Upper lobe of left lung (tissue), 6 donors: ENCODE data around the gene SLC2A4RG. TPM values are rescaled to one million over a fixed set of nuclear protein-coding genes. Genes with fewer than 3 reads are reported as not detected.

ENCODE experiments used
- ATAC-seq, 2 donors: fragments of 200-7000 bp; cut with Tn5 transposase; one replicate each; pipeline ENCODE4 v1.9.1; 2022; ENCODE audit warnings: mild to moderate bottlenecking in 2 of 2, moderate library complexity in 2 of 2; ENCODE audit not compliant: low FRiP score in 2 of 2
- DNase-seq, 2 donors: peaks; one replicate each; pipeline ENCODE4 v3.0.0-alpha.2; 2019 to 2020
- H3K27ac ChIP-seq, 4 donors: fragments of 200-600 bp; sonication (generic); one replicate each; pipeline ENCODE4 v1.5.1; 2016 to 2019
- H3K27me3 ChIP-seq, 4 donors: fragments of 200-600 bp; sonication (generic); one replicate each; pipeline ENCODE4 v1.5.1; 2017 to 2019
- H3K36me3 ChIP-seq, 4 donors: fragments of 200-600 bp; sonication (generic); one replicate each; pipeline ENCODE4 v1.5.1; 2016 to 2019
- H3K4me1 ChIP-seq, 4 donors: fragments of 200-600 bp; sonication (generic); one replicate each; pipeline ENCODE4 v1.5.1; 2018 to 2019
- H3K4me3 ChIP-seq, 4 donors: fragments of 200-600 bp; sonication (generic); one replicate each; pipeline ENCODE4 v1.5.1; 2017 to 2019; ENCODE audit warnings: mild to moderate bottlenecking in 2 of 4, moderate library complexity in 1 of 4
- H3K9me3 ChIP-seq, 4 donors: fragments of 200-600 bp; sonication (generic); one replicate each; pipeline ENCODE4 v1.5.1; 2018 to 2019
- CTCF ChIP-seq, 6 experiments: fragments of 450-650 bp in 4 of 6; fragments of 200-600 bp in 2 of 6; sonication (generic) in 2 of 6; IDR thresholded peaks; one replicate each; pipeline ENCODE4 v1.5.1; 2016 to 2019; ENCODE audit warnings: antibody characterized with exemption in 6 of 6
- EP300 ChIP-seq, 4 donors: sonication (generic); formaldehyde crosslinking; IDR thresholded peaks; one replicate each; pipeline ENCODE4 v1.5.1; 2017; ENCODE audit warnings: antibody characterized with exemption in 4 of 4, control low read depth in 2 of 4
- POLR2A ChIP-seq, 4 donors: fragments of 450-650 bp; IDR thresholded peaks; one replicate each; pipeline ENCODE4 v1.5.1; 2016 to 2017; ENCODE audit warnings: antibody characterized with exemption in 4 of 4, mild to moderate bottlenecking in 2 of 4
- POLR2AphosphoS5 ChIP-seq, 2 donors: sonication (generic); formaldehyde crosslinking; IDR thresholded peaks; one replicate each; pipeline ENCODE4 v1.5.1; 2017; ENCODE audit warnings: antibody characterized with exemption in 2 of 2
- WGBS, 2 donors: methylation state at CpG; one replicate each; pipeline ENCODE4 v1.1.5; 2017 to 2018; 5-methylcytosine and 5-hydroxymethylcytosine counted together
- total RNA-seq, 6 donors: library from RNA; depleted of rRNA in 4 of 6; stranded (reverse); fragments of >200 nt in 4 of 6; gene quantifications; one replicate each; pipeline versions ENCODE4 v1.1.0 to v1.2.1, GENCODE V29; 2016 to 2021
- donor health status: DM: no; HTN: no; CAD: no; lungs with moderate emphysema.
- donor health status: DM: no; HTN: yes; CAD: no; lungs with severe emphysema.

Gene SLC2A4RG
- total RNA-seq, 6 donors from 2014 or later, result 28.8 to 106 (median 71.9) TPM

- peaks cover 3 to 50% (median 45%) of the 10 kb centered on the region in 4 donors for H3K36me3 ChIP-seq
- TF ChIP-seq POLR2A (IDR thresholded peaks at IDR 0.05) (no peak), EP300 (IDR thresholded peaks at IDR 0.05) (no peak), CTCF (IDR thresholded peaks at IDR 0.05) (no peak), POLR2AphosphoS5 (IDR thresholded peaks at IDR 0.05) (no peak)
- peak overlapping the region; percentile 64 to 87 (median 85) for H3K27ac ChIP-seq
- peak overlapping the region in 3 of 4 donors; percentile 36 to 70 (median 59) for H3K4me3 ChIP-seq
- peaks cover 38 to 57% (median 42%) of the 10 kb centered on the region in 4 donors for H3K4me1 ChIP-seq
- ATAC-seq (no peak), DNase-seq (peak in 1 of 2 donors; percentile 84)
- 34% methylated on average over 20 of the region's 43 CpGs; no CpG with 5 or more reads in 1 of the 2 donors for WGBS, 2 donors
- no peaks in the 10 kb centered on the region for H3K27me3 ChIP-seq
- H3K9me3 ChIP-seq, result no peaks in the 10 kb centered on the region
Measured at GRCh38 chr20:63737945-63738686, 1.5 kb upstream of the SLC2A4RG start.

GRCh38 chr20:63738687-63739129 is 868 bp upstream of the SLC2A4RG start:
- Histone ChIP-seq H3K27ac (peak overlapping the region; percentile 64 to 87 (median 85)), H3K4me3 (peak overlapping the region; percentile 11 to 70 (median 56)), H3K36me3 (peaks cover 7 to 50% (median 45%) of the 10 kb centered on the region in 4 donors), H3K4me1 (peaks cover 38 to 57% (median 42%) of the 10 kb centered on the region in 4 donors), H3K9me3 (no peaks in the 10 kb centered on the region), H3K27me3 (no peaks in the 10 kb centered on the region)
- WGBS, 2 donors, result 20 to 28% methylated on average over 2 to 17 of the region's 26 CpGs
- no peak for TF ChIP-seq CTCF (IDR thresholded peaks at IDR 0.05)
- TF ChIP-seq POLR2A (IDR thresholded peaks at IDR 0.05), result no peak
- no peak for TF ChIP-seq EP300 (IDR thresholded peaks at IDR 0.05)
- TF ChIP-seq POLR2AphosphoS5 (IDR thresholded peaks at IDR 0.05), result no peak
- peak; percentile 75 to 94 for DNase-seq
- peak; percentile 34 to 38 for ATAC-seq

- Histone ChIP-seq H3K27me3 (no peaks in the 10 kb centered on the region), H3K9me3 (no peaks in the 10 kb centered on the region), H3K36me3 (peaks cover 7 to 47% (median 35%) of the 10 kb centered on the region in 4 donors), H3K4me1 (peaks cover 38 to 57% (median 42%) of the 10 kb centered on the region in 4 donors), H3K4me3 (peak overlapping the region; percentile 66 to 87 (median 83)), H3K27ac (peak overlapping the region; percentile 84 to 90 (median 84))
- peak; percentile 44 to 94 for DNase-seq
- WGBS, 2 donors, result 0% methylated on average over 8 of the region's 80 CpGs; no CpG with 5 or more reads in 1 of the 2 donors
- ATAC-seq, result peak in 1 of 2 donors; percentile 44
- TF ChIP-seq CTCF (IDR thresholded peaks at IDR 0.05) (no peak), POLR2A (IDR thresholded peaks at IDR 0.05) (no peak), POLR2AphosphoS5 (IDR thresholded peaks at IDR 0.05) (no peak), EP300 (IDR thresholded peaks at IDR 0.05) (no peak)
Measured at GRCh38 chr20:63740070-63740626, 572 bp downstream of the SLC2A4RG start.

GRCh38 chr20:63740627-63741353 is 1.2 kb downstream of the SLC2A4RG start:
- Histone ChIP-seq H3K36me3 (peaks cover 7 to 47% (median 30%) of the 10 kb centered on the region in 4 donors), H3K27ac (peak overlapping the region; percentile 84 to 90 (median 84)), H3K4me1 (peaks cover 38 to 53% (median 42%) of the 10 kb centered on the region in 4 donors), H3K27me3 (no peaks in the 10 kb centered on the region), H3K4me3 (peak overlapping the region; percentile 66 to 87 (median 83)), H3K9me3 (no peaks in the 10 kb centered on the region)
- peak; percentile 82 to 88 for ATAC-seq
- TF ChIP-seq CTCF (IDR thresholded peaks at IDR 0.05), result peak in 4 of 6 experiments; percentile 25 to 50 (median 32)
- TF ChIP-seq POLR2A (IDR thresholded peaks at IDR 0.05), result peak in 2 of 4 donors; percentile 45 to 59
- peak; percentile 41 to 72 for TF ChIP-seq POLR2AphosphoS5 (IDR thresholded peaks at IDR 0.05)
- no peak for TF ChIP-seq EP300 (IDR thresholded peaks at IDR 0.05)
- peak; percentile 94 to 98 for DNase-seq
- WGBS, 2 donors, result 2 to 15% methylated on average over 10 to 22 of the region's 29 CpGs
